OCI-LY1 (cell line): ENCODE data around the gene NAV2.

Source experiments
- EZH2 ChIP-seq: fragments of 200-600 bp; sonication (generic), shearing (Covaris generic); IDR thresholded peaks from 2 replicates; pipeline ENCODE4 v1.8.0; 2017; ENCODE audit warnings: borderline replicate concordance, mixed run types, mild to moderate bottlenecking, antibody characterized with exemption, low read length, moderate library complexity, mixed read lengths
- TF ChIP-seq, protein P1 (sequence below): fragments of 200-600 bp; sonication (generic), shearing (Covaris generic); IDR thresholded peaks from 2 replicates; pipeline ENCODE4 v1.5.1; 2017; ENCODE audit warnings: mild to moderate bottlenecking, antibody characterized with exemption, low read length, moderate library complexity, mixed read lengths

DNA sequence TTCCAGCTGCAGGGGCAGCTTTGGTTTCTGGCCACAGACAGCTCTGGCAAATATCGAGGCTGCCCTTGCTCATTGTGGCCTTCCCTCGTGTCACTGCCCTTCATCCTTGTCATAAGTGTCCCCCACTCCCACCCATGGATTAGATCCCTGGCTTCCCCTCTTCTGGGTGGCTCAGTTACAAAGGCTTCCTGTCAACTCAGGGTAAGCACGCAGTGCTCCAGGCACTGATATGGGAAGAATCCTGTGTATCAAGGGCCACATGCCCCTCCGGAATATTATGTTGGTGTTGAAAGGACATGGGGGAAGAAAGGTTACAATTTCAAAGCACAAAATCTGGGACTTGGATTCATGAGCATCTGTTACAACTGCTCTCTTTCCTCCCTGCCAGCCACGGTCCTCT, 319.5 kb downstream of the NAV2 start:
- TF ChIP-seq, protein P1, sequence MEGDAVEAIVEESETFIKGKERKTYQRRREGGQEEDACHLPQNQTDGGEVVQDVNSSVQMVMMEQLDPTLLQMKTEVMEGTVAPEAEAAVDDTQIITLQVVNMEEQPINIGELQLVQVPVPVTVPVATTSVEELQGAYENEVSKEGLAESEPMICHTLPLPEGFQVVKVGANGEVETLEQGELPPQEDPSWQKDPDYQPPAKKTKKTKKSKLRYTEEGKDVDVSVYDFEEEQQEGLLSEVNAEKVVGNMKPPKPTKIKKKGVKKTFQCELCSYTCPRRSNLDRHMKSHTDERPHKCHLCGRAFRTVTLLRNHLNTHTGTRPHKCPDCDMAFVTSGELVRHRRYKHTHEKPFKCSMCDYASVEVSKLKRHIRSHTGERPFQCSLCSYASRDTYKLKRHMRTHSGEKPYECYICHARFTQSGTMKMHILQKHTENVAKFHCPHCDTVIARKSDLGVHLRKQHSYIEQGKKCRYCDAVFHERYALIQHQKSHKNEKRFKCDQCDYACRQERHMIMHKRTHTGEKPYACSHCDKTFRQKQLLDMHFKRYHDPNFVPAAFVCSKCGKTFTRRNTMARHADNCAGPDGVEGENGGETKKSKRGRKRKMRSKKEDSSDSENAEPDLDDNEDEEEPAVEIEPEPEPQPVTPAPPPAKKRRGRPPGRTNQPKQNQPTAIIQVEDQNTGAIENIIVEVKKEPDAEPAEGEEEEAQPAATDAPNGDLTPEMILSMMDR, result no peak
- no peak for TF ChIP-seq EZH2
